ENCODE data around the gene PLA2G2C. TPM values are rescaled to one million over a fixed set of nuclear protein-coding genes. Genes with fewer than 3 reads are reported as not detected.

The PLA2G2C gene
- total RNA-seq, 4 donors from 2014 or later = not detected

- no peak for DNase-seq
- TF ChIP-seq CTCF (IDR thresholded peaks at IDR 0.05) (no peak), POLR2A (IDR thresholded peaks at IDR 0.05) (no peak)
- no peak overlapping the region for H3K4me3 ChIP-seq
- no peaks in the 10 kb centered on the region for H3K27me3 ChIP-seq
- no peaks in the 10 kb centered on the region for H3K36me3 ChIP-seq
- intact Hi-C loops (cut with DNase I; ENCODE audit: low total_unique reads) = no loop called here
- no peaks in the 10 kb centered on the region for H3K9me3 ChIP-seq
- H3K27ac ChIP-seq = no peak overlapping the region
- no peaks in the 10 kb centered on the region for H3K4me1 ChIP-seq
Observed at GRCh38 chr1:20139776-20140612, 46.3 kb downstream of the PLA2G2C start.

- DNase-seq = no peak
- no peaks in the 10 kb centered on the region for H3K27me3 ChIP-seq
- H3K4me3 ChIP-seq = no peak within 1 kb of the TSS
- H3K9me3 ChIP-seq = no peaks in the 10 kb centered on the region
- no peak for TF ChIP-seq POLR2A (IDR thresholded peaks at IDR 0.05)
- TF ChIP-seq CTCF (IDR thresholded peaks at IDR 0.05) = no peak
- H3K27ac ChIP-seq = no peak within 1 kb of the TSS
- H3K4me1 ChIP-seq = no peaks in the 10 kb centered on the region
- intact Hi-C loops (cut with DNase I; ENCODE audit: low total_unique reads) = no loop called here
- no peaks in the 10 kb centered on the region for H3K36me3 ChIP-seq
Observed at GRCh38 chr1:20138961-20139550, 47.3 kb downstream of the PLA2G2C start, which contains the start of gene PLA2G2F. Gene PLA2G2F (plus strand): TSS chr1:20139323. CDS start chr1:20139428, 105 bp downstream.

- H3K4me3 ChIP-seq = no peak overlapping the region
- intact Hi-C loops (cut with DNase I; ENCODE audit: low total_unique reads) = no loop called here
- H3K27me3 ChIP-seq = no peaks in the 10 kb centered on the region
- no peaks in the 10 kb centered on the region for H3K36me3 ChIP-seq
- no peaks in the 10 kb centered on the region for H3K9me3 ChIP-seq
- no peaks in the 10 kb centered on the region for H3K4me1 ChIP-seq
- DNase-seq = no peak
- no peak for TF ChIP-seq CTCF (IDR thresholded peaks at IDR 0.05)
- no peak overlapping the region for H3K27ac ChIP-seq
Observed at GRCh38 chr1:20138346-20138745, 48.0 kb downstream of the PLA2G2C start.

- TF ChIP-seq POLR2A (IDR thresholded peaks at IDR 0.05) (no peak), CTCF (IDR thresholded peaks at IDR 0.05) (no peak)
- H3K4me3 ChIP-seq = no peak overlapping the region
- H3K27ac ChIP-seq = no peak overlapping the region
- no peaks in the 10 kb centered on the region for H3K27me3 ChIP-seq
- DNase-seq = no peak
- no peaks in the 10 kb centered on the region for H3K4me1 ChIP-seq
- intact Hi-C loops (cut with DNase I; ENCODE audit: low total_unique reads) = no loop called here
- no peaks in the 10 kb centered on the region for H3K36me3 ChIP-seq
- no peaks in the 10 kb centered on the region for H3K9me3 ChIP-seq
Observed at GRCh38 chr1:20137604-20138003, 48.7 kb downstream of the PLA2G2C start.

- no peak overlapping the region for H3K27ac ChIP-seq
- H3K27me3 ChIP-seq = no peaks in the 10 kb centered on the region
- no peaks in the 10 kb centered on the region for H3K4me1 ChIP-seq
- no peaks in the 10 kb centered on the region for H3K36me3 ChIP-seq
- no peaks in the 10 kb centered on the region for H3K9me3 ChIP-seq
- intact Hi-C loops (cut with DNase I; ENCODE audit: low total_unique reads) = no loop called here
- TF ChIP-seq CTCF (IDR thresholded peaks at IDR 0.05) (no peak), POLR2A (IDR thresholded peaks at IDR 0.05) (no peak)
- no peak for DNase-seq
- H3K4me3 ChIP-seq = no peak overlapping the region
Observed at GRCh38 chr1:20137055-20137454, 49.3 kb downstream of the PLA2G2C start.
